B cell (primary cell): ENCODE measurements around the gene TPK1.

ENCODE experiments used
- EZH2 ChIP-seq: IDR thresholded peaks from 2 replicates; pipeline ENCODE4 v1.6.1; 2012; ENCODE audit warnings: borderline replicate concordance, low read depth, mild to moderate bottlenecking, moderate library complexity, low read length; ENCODE audit not compliant: insufficient read depth, poor library complexity, severe bottlenecking
- TF ChIP-seq, protein P1 (sequence below): fragments of 200-600 bp; IDR thresholded peaks from one replicate; pipeline ENCODE4 v1.8.0; 2022; ENCODE audit warnings: antibody characterized with exemption, mild to moderate bottlenecking

DNA sequence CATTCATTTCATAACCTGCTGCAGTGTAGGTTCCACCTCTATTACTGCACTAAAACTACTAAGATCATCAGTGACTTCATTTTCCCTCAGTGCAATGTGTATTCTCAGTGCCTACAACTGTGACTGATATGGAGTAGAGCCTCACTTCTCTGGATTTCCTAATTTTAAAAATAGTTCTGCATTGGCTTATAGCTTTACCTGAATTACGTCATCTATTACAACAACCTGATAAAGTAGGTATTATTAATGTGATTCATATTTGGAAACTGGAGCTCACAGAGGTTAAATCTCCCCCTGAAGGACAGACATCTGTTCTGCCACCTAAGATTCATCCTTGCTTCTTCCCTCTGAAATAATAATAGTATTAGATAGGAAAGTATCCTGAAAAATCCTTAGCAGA is 361.5 kb downstream of the TPK1 start:
- no peak for TF ChIP-seq EZH2
- TF ChIP-seq, protein P1, sequence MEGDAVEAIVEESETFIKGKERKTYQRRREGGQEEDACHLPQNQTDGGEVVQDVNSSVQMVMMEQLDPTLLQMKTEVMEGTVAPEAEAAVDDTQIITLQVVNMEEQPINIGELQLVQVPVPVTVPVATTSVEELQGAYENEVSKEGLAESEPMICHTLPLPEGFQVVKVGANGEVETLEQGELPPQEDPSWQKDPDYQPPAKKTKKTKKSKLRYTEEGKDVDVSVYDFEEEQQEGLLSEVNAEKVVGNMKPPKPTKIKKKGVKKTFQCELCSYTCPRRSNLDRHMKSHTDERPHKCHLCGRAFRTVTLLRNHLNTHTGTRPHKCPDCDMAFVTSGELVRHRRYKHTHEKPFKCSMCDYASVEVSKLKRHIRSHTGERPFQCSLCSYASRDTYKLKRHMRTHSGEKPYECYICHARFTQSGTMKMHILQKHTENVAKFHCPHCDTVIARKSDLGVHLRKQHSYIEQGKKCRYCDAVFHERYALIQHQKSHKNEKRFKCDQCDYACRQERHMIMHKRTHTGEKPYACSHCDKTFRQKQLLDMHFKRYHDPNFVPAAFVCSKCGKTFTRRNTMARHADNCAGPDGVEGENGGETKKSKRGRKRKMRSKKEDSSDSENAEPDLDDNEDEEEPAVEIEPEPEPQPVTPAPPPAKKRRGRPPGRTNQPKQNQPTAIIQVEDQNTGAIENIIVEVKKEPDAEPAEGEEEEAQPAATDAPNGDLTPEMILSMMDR: no peak
